Activated gamma-delta T cell treated with anti-CD3 and anti-CD28 coated beads, Interleukin-2, amount 50 U/mL, for 16 hours (primary cell): ENCODE measurements around the gene C5orf15.
"Not testable (repeated sequence)": the region's sequence is repeated elsewhere in the genome, so short reads cannot be mapped to it uniquely, and the experiment has no call there.

Experiments
- DNase-seq: peaks from one replicate; pipeline ENCODE4 v3.0.0-alpha.2; 2020; ENCODE audit warnings: low read depth

The C5orf15 gene

GRCh38 chr5:133962801-133963476 lies 5.5 kb downstream of the C5orf15 start:
- DNase-seq: no peak

GRCh38 chr5:133962131-133962530 lies 6.3 kb downstream of the C5orf15 start:
- DNase-seq: no peak

GRCh38 chr5:133959643-133960042 lies 8.8 kb downstream of the C5orf15 start:
- no peak for DNase-seq

- DNase-seq: no peak
These were observed 10.8 kb downstream of the C5orf15 start for GRCh38 chr5:133957591-133957990.

GRCh38 chr5:133957080-133957479 lies 11.3 kb downstream of the C5orf15 start:
- DNase-seq: no peak

GRCh38 chr5:133956196-133956595 lies 12.2 kb downstream of the C5orf15 start:
- not testable (repeated sequence) for DNase-seq

GRCh38 chr5:133953568-133954145 lies 14.8 kb downstream of the C5orf15 start:
- DNase-seq: no peak

GRCh38 chr5:133952729-133953567 lies 15.5 kb downstream of the C5orf15 start:
- no peak for DNase-seq

GRCh38 chr5:133950821-133951612 lies 17.4 kb downstream of the C5orf15 start:
- DNase-seq: no peak

- DNase-seq: no peak
These were observed 19.7 kb downstream of the C5orf15 start for GRCh38 chr5:133948721-133949120.

GRCh38 chr5:133947431-133947841 lies 21.0 kb downstream of the C5orf15 start:
- no peak for DNase-seq

GRCh38 chr5:133945568-133945967 lies 22.9 kb downstream of the C5orf15 start:
- no peak for DNase-seq

GRCh38 chr5:133944263-133945185 lies 23.9 kb downstream of the C5orf15 start:
- no peak for DNase-seq

GRCh38 chr5:133943475-133943817 lies 25.0 kb downstream of the C5orf15 start:
- DNase-seq: no peak

- no peak for DNase-seq
These were observed 25.6 kb downstream of the C5orf15 start for GRCh38 chr5:133942614-133943474.

- no peak for DNase-seq
These were observed 26.8 kb downstream of the C5orf15 start for GRCh38 chr5:133941456-133942196.

- no peak for DNase-seq
These were observed 28.8 kb downstream of the C5orf15 start for GRCh38 chr5:133939668-133940067.

GRCh38 chr5:133938929-133939328 lies 29.5 kb downstream of the C5orf15 start:
- DNase-seq: no peak

- no peak for DNase-seq
These were observed 30.2 kb downstream of the C5orf15 start for GRCh38 chr5:133938039-133938821.
